ENCODE measurements around the gene LAMP1. TPM values are rescaled to one million over a fixed set of nuclear protein-coding genes. Genes with fewer than 3 reads are reported as not detected.

The LAMP1 gene
- total RNA-seq, 4 donors from 2014 or later: 42.1 to 236 (median 191) TPM

DNA sequence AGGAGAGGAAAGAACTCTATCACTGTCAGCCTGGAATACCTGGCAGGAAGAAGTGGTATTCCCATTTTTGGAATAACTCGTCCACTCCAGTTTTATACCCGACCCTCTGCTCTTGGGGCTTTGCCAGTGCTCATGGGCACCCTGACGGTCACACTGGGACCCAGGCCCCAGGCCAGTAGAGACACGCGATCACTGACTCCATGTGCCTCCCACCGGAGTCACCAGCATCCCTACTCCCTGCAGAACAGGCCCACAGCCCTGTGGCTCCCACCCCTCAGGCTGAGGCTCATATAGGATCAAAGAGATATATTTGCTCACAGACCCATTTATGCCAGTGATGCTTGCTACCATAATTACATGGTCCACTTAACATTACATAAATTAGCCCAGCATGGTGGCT is 63.4 kb downstream of the LAMP1 start:
- Histone ChIP-seq H3K27ac (no peak overlapping the region), H3K27me3 (no peaks in the 10 kb centered on the region), H3K4me1 (peaks cover 0 to 19% (median 2%) of the 10 kb centered on the region in 4 donors), H3K9me3 (no peaks in the 10 kb centered on the region), H3K36me3 (peaks cover 0 to 4% (median 0%) of the 10 kb centered on the region in 3 donors), H3K4me3 (no peak overlapping the region)
- TF ChIP-seq, protein P1, sequence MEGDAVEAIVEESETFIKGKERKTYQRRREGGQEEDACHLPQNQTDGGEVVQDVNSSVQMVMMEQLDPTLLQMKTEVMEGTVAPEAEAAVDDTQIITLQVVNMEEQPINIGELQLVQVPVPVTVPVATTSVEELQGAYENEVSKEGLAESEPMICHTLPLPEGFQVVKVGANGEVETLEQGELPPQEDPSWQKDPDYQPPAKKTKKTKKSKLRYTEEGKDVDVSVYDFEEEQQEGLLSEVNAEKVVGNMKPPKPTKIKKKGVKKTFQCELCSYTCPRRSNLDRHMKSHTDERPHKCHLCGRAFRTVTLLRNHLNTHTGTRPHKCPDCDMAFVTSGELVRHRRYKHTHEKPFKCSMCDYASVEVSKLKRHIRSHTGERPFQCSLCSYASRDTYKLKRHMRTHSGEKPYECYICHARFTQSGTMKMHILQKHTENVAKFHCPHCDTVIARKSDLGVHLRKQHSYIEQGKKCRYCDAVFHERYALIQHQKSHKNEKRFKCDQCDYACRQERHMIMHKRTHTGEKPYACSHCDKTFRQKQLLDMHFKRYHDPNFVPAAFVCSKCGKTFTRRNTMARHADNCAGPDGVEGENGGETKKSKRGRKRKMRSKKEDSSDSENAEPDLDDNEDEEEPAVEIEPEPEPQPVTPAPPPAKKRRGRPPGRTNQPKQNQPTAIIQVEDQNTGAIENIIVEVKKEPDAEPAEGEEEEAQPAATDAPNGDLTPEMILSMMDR (IDR thresholded peaks at IDR 0.05): no peak
- no peak for TF ChIP-seq POLR2A (IDR thresholded peaks at IDR 0.05)
- no peak for DNase-seq

DNA sequence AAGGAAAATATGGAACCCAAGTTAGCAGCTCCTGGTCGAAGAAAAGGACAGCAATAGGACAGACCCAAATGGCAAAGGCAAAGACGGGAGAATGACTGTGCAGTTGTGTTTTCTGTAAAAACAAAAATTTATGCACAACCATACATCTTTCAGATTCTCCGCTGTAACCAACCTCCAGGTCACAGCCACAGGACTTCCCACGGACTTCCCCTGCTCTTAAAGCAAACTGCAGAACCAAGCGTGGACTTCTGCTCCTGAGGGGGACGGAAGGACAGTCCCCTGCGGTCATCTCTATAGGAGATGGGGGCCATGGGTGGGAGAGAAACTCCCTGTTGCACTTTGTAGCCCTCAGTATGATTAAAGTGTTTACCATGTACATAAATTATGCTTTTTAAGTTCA is 64.4 kb downstream of the LAMP1 start:
- no peak for DNase-seq
- TF ChIP-seq POLR2A (IDR thresholded peaks at IDR 0.05): no peak
- TF ChIP-seq, protein P1 (IDR thresholded peaks at IDR 0.05): no peak
- peaks cover 0 to 4% (median 0%) of the 10 kb centered on the region in 3 donors for H3K36me3 ChIP-seq
- no peak overlapping the region for H3K27ac ChIP-seq
- H3K4me3 ChIP-seq: peak overlapping the region in 1 of 4 donors; percentile 83
- no peaks in the 10 kb centered on the region for H3K27me3 ChIP-seq
- H3K4me1 ChIP-seq: peaks cover 0 to 19% (median 2%) of the 10 kb centered on the region in 4 donors
- H3K9me3 ChIP-seq: no peaks in the 10 kb centered on the region

DNA sequence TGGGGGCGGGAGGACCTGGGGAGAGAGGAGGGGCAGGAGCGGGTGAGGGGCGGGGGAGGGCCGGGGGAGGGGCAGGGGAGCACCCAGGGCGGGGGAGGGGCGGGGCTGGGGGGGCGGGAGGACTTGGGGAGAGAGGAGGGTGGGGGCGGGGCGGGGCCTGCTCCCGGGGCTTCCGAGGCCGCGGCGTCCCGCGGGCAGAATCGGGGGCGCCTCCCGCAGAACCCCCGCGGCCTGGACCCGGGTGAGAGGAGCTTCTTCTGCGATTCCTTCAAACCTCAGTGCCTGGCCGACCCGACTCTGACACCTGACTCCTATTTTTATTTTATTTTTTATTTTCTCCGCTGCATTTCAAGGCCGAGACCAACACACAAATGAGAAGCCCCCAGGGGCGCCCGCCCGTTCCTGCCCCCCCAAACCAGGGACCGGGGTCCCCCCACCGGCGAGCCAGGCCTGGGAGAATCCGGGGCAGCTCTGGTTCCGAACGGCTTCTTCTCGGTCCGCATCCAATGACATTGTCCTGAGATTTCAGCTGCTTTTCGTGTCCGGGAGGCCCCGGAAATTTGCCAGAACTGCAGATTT is 67.4 kb downstream of the LAMP1 start:
- no peaks in the 10 kb centered on the region for H3K9me3 ChIP-seq
- H3K36me3 ChIP-seq: peaks cover 0 to 4% (median 0%) of the 10 kb centered on the region in 3 donors
- H3K4me1 ChIP-seq: peaks cover 0 to 19% (median 2%) of the 10 kb centered on the region in 4 donors
- DNase-seq: no peak
- no peak for TF ChIP-seq POLR2A (IDR thresholded peaks at IDR 0.05)
- TF ChIP-seq, protein P1 (IDR thresholded peaks at IDR 0.05): no peak
- peak overlapping the region; percentile 23 to 83 (median 44) for H3K4me3 ChIP-seq
- H3K27ac ChIP-seq: peak overlapping the region in 3 of 4 donors; percentile 42 to 84 (median 42)
- H3K27me3 ChIP-seq: no peaks in the 10 kb centered on the region

DNA sequence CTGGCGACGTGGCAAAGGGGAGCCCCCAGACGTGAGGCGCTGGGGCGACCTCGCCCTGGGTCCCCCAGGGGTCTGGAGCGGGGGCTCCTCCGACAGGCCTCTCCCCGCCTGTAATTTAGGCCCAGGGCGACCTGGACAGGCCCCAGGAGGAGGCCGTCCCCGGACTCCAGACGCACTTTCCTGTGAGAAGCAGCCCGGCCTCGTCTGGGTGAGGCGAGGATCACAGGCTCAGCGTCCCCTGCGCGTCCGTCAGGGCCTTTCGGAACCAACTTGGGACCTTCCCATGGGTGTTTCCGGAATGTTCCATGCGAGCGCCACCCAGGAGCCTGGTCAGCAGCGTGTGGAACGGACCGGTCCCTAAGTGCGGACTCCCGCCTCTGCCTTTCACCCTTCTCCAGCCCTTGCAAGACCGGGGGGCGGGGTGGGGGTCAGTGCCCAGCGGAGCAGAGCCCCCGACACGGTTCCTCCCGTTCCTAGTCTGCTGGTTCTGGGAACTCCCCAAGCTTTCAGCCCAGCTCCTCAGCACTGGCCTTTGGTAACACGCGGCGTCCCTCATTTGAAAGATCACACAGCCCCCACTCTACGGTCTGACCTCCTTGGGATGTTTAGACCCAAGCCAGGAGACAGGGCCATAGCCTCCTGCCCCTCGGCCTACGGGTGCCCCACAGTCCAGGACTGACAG is 68.0 kb downstream of the LAMP1 start:
- H3K4me3 ChIP-seq: peak overlapping the region in 3 of 4 donors; percentile 23 to 83 (median 51)
- H3K36me3 ChIP-seq: peaks cover 0 to 4% (median 0%) of the 10 kb centered on the region in 3 donors
- DNase-seq: no peak
- no peak for TF ChIP-seq POLR2A (IDR thresholded peaks at IDR 0.05)
- TF ChIP-seq, protein P1 (IDR thresholded peaks at IDR 0.05): no peak
- peak overlapping the region in 3 of 4 donors; percentile 42 to 84 (median 42) for H3K27ac ChIP-seq
- H3K9me3 ChIP-seq: no peaks in the 10 kb centered on the region
- H3K4me1 ChIP-seq: peaks cover 0 to 19% (median 2%) of the 10 kb centered on the region in 4 donors
- no peaks in the 10 kb centered on the region for H3K27me3 ChIP-seq

DNA sequence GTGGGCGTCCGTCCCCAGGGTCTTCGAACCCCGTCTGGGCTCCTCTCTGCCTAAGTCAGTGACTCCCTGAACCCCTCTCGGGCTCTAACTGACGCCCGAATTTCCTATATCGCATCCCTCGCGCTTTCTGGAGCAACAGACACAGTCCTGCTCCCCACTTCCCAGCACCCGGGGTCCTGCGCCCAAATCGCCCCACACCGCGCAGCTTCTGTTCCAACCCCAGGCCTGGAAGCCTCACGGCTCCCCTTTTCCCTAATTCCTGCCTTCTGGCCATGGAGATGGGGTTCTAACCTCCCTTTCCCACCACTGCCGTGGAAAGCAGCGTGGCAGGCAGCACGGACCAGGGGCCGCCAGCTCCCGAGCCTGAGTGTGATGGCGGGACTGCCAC is 68.5 kb downstream of the LAMP1 start:
- Histone ChIP-seq H3K27me3 (no peaks in the 10 kb centered on the region), H3K36me3 (peaks cover 0 to 4% (median 0%) of the 10 kb centered on the region in 3 donors), H3K27ac (no peak overlapping the region), H3K9me3 (no peaks in the 10 kb centered on the region), H3K4me1 (peaks cover 0 to 19% (median 2%) of the 10 kb centered on the region in 4 donors), H3K4me3 (no peak overlapping the region)
- no peak for DNase-seq
- TF ChIP-seq, protein P1 (IDR thresholded peaks at IDR 0.05): no peak
- no peak for TF ChIP-seq POLR2A (IDR thresholded peaks at IDR 0.05)

Measured in Peyer's patch (tissue), 4 donors.